ENCODE data around the gene SUMO3. TPM values are rescaled to one million over a fixed set of nuclear protein-coding genes. Genes with fewer than 3 reads are reported as not detected.

The SUMO3 gene
- total RNA-seq, 3 donors from 2014 or later = 68.9 to 76.9 (median 69.4) TPM

GRCh38 chr21:44767834-44768831 lies 49.7 kb downstream of the SUMO3 start:
- Histone ChIP-seq H3K4me1 (ENCODE audit: low read depth) (peaks cover 2% of the 10 kb centered on the region), H3K4me3 (no peak overlapping the region), H3K9me3 (no peaks in the 10 kb centered on the region), H3K36me3 (ENCODE audit: low read depth) (peaks cover 4% of the 10 kb centered on the region)
- intact Hi-C loops (cut with DNase I, micrococcal nuclease) = no loop called here
- no peak for DNase-seq
- TF ChIP-seq CTCF (IDR thresholded peaks at IDR 0.05) = no peak
- no peak for ATAC-seq

GRCh38 chr21:44766818-44767354 lies 51.0 kb downstream of the SUMO3 start:
- no peak for DNase-seq
- Histone ChIP-seq H3K4me3 (no peak overlapping the region), H3K4me1 (ENCODE audit: low read depth) (peaks cover 7% of the 10 kb centered on the region), H3K9me3 (no peaks in the 10 kb centered on the region), H3K36me3 (ENCODE audit: low read depth) (peaks cover 4% of the 10 kb centered on the region)
- no peak for TF ChIP-seq CTCF (IDR thresholded peaks at IDR 0.05)
- ATAC-seq = no peak
- intact Hi-C loops (cut with DNase I, micrococcal nuclease) = no loop called here

GRCh38 chr21:44766014-44766817 lies 51.6 kb downstream of the SUMO3 start:
- H3K4me3 ChIP-seq = no peak overlapping the region
- no peaks in the 10 kb centered on the region for H3K9me3 ChIP-seq
- TF ChIP-seq CTCF (IDR thresholded peaks at IDR 0.05) = no peak
- peaks cover 4% of the 10 kb centered on the region for H3K36me3 ChIP-seq (ENCODE audit: low read depth)
- ATAC-seq = no peak
- intact Hi-C loops (cut with DNase I, micrococcal nuclease) = no loop called here
- peaks cover 10% of the 10 kb centered on the region for H3K4me1 ChIP-seq (ENCODE audit: low read depth)
- no peak for DNase-seq

GRCh38 chr21:44765231-44766013 lies 52.4 kb downstream of the SUMO3 start:
- intact Hi-C loops (cut with DNase I, micrococcal nuclease) = no loop called here
- no peak for TF ChIP-seq CTCF (IDR thresholded peaks at IDR 0.05)
- H3K9me3 ChIP-seq = no peaks in the 10 kb centered on the region
- H3K4me3 ChIP-seq = no peak overlapping the region
- DNase-seq = no peak
- H3K36me3 ChIP-seq (ENCODE audit: low read depth) = no peaks in the 10 kb centered on the region
- peaks cover 10% of the 10 kb centered on the region for H3K4me1 ChIP-seq (ENCODE audit: low read depth)
- ATAC-seq = no peak
